Hindlimb muscle (tissue), 1 donor: ENCODE results near the gene SERPINB13. TPM values are rescaled to one million over a fixed set of nuclear protein-coding genes. Genes with fewer than 3 reads are reported as not detected.
A peak's percentile ranks its signal among the peaks of the same experiment; 100 is the strongest.

Experiments used
- DNase-seq: peaks from one replicate; pipeline ENCODE4 v3.0.0-alpha.2; 2013
- polyA plus RNA-seq: library from polyadenylated mRNA; unstranded; fragments of 120-200 nt; gene quantifications from one replicate; pipeline ENCODE4 v1.2.1, GENCODE V29; 2013; ENCODE audit not compliant: insufficient read length

The SERPINB13 gene
- polyA plus RNA-seq: 0.43 TPM

GRCh38 chr18:63586966-63587365 is at the start of gene SERPINB13:
TSS of gene SERPINB13 (plus strand) at chr18:63587343. CDS start at chr18:63588668, 1,325 bp downstream.
- DNase-seq: no peak

- no peak for DNase-seq
These were observed 47.1 kb upstream of the SERPINB13 start for GRCh38 chr18:63539904-63540510.

GRCh38 chr18:63542069-63542468 is 45.1 kb upstream of the SERPINB13 start, which contains the start of gene SERPINB12:
TSS of gene SERPINB12 (plus strand) at chr18:63542369. CDS start at chr18:63556160, 13,791 bp downstream.
- no peak for DNase-seq

- no peak for DNase-seq
These were observed 43.1 kb upstream of the SERPINB13 start for GRCh38 chr18:63544017-63544416.

GRCh38 chr18:63545000-63545399 is 42.1 kb upstream of the SERPINB13 start:
- DNase-seq: no peak

GRCh38 chr18:63550068-63550467 is 37.1 kb upstream of the SERPINB13 start:
- no peak for DNase-seq

GRCh38 chr18:63551769-63552168 is 35.4 kb upstream of the SERPINB13 start:
- DNase-seq: no peak

GRCh38 chr18:63552581-63552980 is 34.6 kb upstream of the SERPINB13 start:
- no peak for DNase-seq

- DNase-seq: peak; percentile 16
These were observed 34.1 kb upstream of the SERPINB13 start for GRCh38 chr18:63553081-63553480.

GRCh38 chr18:63559567-63560491 is 27.3 kb upstream of the SERPINB13 start:
- DNase-seq: no peak

- no peak for DNase-seq
These were observed 24.9 kb upstream of the SERPINB13 start for GRCh38 chr18:63562284-63562683.

- no peak for DNase-seq
These were observed 23.1 kb upstream of the SERPINB13 start for GRCh38 chr18:63564021-63564420.

- DNase-seq: no peak
These were observed 22.6 kb upstream of the SERPINB13 start for GRCh38 chr18:63564561-63564960.

- no peak for DNase-seq
These were observed 19.9 kb upstream of the SERPINB13 start for GRCh38 chr18:63567276-63567675.

- no peak for DNase-seq
These were observed 19.3 kb upstream of the SERPINB13 start for GRCh38 chr18:63567825-63568224.

GRCh38 chr18:63570721-63571120 is 16.4 kb upstream of the SERPINB13 start:
- DNase-seq: no peak

GRCh38 chr18:63575681-63576080 is 11.5 kb upstream of the SERPINB13 start:
- no peak for DNase-seq

GRCh38 chr18:63578357-63578958 is 8.7 kb upstream of the SERPINB13 start:
- peak; percentile 17 for DNase-seq

GRCh38 chr18:63579616-63580015 is 7.5 kb upstream of the SERPINB13 start:
- no peak for DNase-seq

- no peak for DNase-seq
These were observed 1.2 kb upstream of the SERPINB13 start for GRCh38 chr18:63585988-63586387.

- no peak for DNase-seq
These were observed 712 bp upstream of the SERPINB13 start for GRCh38 chr18:63586431-63586830.

GRCh38 chr18:63588909-63589308 is 1.8 kb downstream of the SERPINB13 start:
- no peak for DNase-seq

- DNase-seq: no peak
These were observed 3.2 kb downstream of the SERPINB13 start for GRCh38 chr18:63590373-63590772.
